ENCODE measurements around the gene XPNPEP3.
"Not testable (repeated sequence)": the region's sequence is repeated elsewhere in the genome, so short reads cannot be mapped to it uniquely, and the experiment has no call there.

XPNPEP3 gene

DNA sequence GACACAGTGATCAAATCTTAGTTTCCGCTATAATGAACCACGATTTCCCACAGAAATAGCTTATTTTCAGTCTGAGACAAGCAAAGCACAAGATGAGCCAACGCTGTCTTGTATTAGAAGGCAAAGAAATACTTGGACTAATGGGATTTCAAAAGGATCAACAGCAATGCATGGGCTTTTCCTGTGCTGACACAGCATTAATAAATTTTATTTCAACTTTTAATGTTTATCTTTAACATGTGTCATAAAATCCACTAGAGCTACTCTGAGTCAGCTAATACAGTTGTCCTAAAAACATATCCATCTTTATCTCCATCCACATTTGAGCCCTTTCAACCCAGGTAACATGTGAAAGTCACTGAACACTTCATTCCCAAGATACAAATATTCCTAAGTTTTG lies 22.3 kb upstream of the XPNPEP3 start:
- Histone ChIP-seq H3K27me3 (no peaks in the 10 kb centered on the region), H3K4me1 (no peaks in the 10 kb centered on the region), H3K36me3 (peaks cover 93% of the 10 kb centered on the region), H3K9me3 (no peaks in the 10 kb centered on the region), H3K4me3 (ENCODE audit: low read depth, low read length) (no peak overlapping the region)
- no peak for DNase-seq
- TF ChIP-seq, protein P1, sequence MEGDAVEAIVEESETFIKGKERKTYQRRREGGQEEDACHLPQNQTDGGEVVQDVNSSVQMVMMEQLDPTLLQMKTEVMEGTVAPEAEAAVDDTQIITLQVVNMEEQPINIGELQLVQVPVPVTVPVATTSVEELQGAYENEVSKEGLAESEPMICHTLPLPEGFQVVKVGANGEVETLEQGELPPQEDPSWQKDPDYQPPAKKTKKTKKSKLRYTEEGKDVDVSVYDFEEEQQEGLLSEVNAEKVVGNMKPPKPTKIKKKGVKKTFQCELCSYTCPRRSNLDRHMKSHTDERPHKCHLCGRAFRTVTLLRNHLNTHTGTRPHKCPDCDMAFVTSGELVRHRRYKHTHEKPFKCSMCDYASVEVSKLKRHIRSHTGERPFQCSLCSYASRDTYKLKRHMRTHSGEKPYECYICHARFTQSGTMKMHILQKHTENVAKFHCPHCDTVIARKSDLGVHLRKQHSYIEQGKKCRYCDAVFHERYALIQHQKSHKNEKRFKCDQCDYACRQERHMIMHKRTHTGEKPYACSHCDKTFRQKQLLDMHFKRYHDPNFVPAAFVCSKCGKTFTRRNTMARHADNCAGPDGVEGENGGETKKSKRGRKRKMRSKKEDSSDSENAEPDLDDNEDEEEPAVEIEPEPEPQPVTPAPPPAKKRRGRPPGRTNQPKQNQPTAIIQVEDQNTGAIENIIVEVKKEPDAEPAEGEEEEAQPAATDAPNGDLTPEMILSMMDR (IDR thresholded peaks at IDR 0.05; ENCODE audit: low read depth, low read length): no peak

- no peaks in the 10 kb centered on the region for H3K9me3 ChIP-seq
- no peak for DNase-seq
- no peaks in the 10 kb centered on the region for H3K4me1 ChIP-seq
- peaks cover 88% of the 10 kb centered on the region for H3K36me3 ChIP-seq
- no peaks in the 10 kb centered on the region for H3K27me3 ChIP-seq
- TF ChIP-seq, protein P1 (IDR thresholded peaks at IDR 0.05; ENCODE audit: low read depth, low read length): no peak
- no peak overlapping the region for H3K4me3 ChIP-seq (ENCODE audit: low read depth, low read length)
Measured at GRCh38 chr22:40838486-40838885, 18.5 kb upstream of the XPNPEP3 start.

GRCh38 chr22:40844951-40845350 lies 12.0 kb upstream of the XPNPEP3 start:
- H3K36me3 ChIP-seq: peaks cover 92% of the 10 kb centered on the region
- TF ChIP-seq, protein P1 (IDR thresholded peaks at IDR 0.05; ENCODE audit: low read depth, low read length): no peak
- no peaks in the 10 kb centered on the region for H3K27me3 ChIP-seq
- H3K4me3 ChIP-seq (ENCODE audit: low read depth, low read length): no peak overlapping the region
- no peaks in the 10 kb centered on the region for H3K4me1 ChIP-seq
- no peak for DNase-seq
- no peaks in the 10 kb centered on the region for H3K9me3 ChIP-seq

DNA sequence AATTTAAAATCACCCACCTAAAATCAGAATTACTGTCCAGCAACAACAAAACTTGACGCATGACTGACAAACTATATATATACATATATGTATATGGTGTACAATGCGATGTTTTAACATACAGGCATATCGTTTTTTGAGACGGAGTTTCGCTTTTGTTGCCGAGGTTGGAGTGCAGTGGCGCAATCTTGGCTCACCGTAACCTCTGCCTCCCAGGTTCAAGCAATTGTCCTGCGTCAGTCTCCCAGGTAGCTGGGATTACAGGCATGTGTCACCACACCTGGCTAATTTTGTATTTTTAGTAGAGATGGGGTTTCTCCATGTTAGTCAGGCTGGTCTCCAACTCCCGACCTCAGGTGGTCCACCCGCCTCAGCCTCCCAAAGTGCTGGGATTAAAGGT lies 11.1 kb upstream of the XPNPEP3 start:
- not testable (repeated sequence) for H3K4me3 ChIP-seq (ENCODE audit: low read depth, low read length); DNase-seq; H3K4me1 ChIP-seq; H3K27me3 ChIP-seq; H3K9me3 ChIP-seq
- H3K36me3 ChIP-seq: peaks cover 92% of the 10 kb centered on the region

- peaks cover 29% of the 10 kb centered on the region for H3K36me3 ChIP-seq
- H3K4me3 ChIP-seq (ENCODE audit: low read depth, low read length): peak overlapping the region; percentile 99
- peaks cover 3% of the 10 kb centered on the region; the same call in 1 of the 2 replicates for H3K4me1 ChIP-seq
- H3K9me3 ChIP-seq: no peaks in the 10 kb centered on the region
- TF ChIP-seq, protein P1 (IDR thresholded peaks at IDR 0.05; ENCODE audit: low read depth, low read length): no peak
- DNase-seq: no peak
- no peaks in the 10 kb centered on the region for H3K27me3 ChIP-seq
Measured at GRCh38 chr22:40853333-40853732, 3.6 kb upstream of the XPNPEP3 start.

DNA sequence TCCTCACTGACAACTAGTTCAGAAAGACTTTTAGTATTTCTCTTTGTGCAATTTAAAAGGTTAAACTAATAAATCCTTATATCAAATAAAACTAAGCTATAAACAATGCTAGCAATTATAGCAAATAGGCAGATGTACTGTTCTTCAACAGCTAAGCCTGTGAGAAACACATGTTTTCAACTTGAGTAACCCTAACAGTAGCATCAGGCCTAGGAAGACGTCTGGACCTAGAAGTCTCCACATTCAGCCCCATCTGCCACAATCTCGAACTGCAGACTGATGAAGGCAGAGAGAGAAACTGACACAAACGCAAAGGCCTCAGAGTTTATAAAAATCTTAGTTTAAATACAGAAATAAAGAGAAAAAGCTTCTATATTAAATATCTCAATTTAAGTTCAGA lies 3.0 kb upstream of the XPNPEP3 start:
- Histone ChIP-seq H3K9me3 (no peaks in the 10 kb centered on the region), H3K36me3 (peaks cover 23% of the 10 kb centered on the region), H3K4me1 (peaks cover 3% of the 10 kb centered on the region; the same call in 1 of the 2 replicates), H3K27me3 (no peaks in the 10 kb centered on the region), H3K4me3 (ENCODE audit: low read depth, low read length) (peak overlapping the region; percentile 99)
- TF ChIP-seq, protein P1 (IDR thresholded peaks at IDR 0.05; ENCODE audit: low read depth, low read length): no peak
- DNase-seq: no peak
